Inflammatory macrophage treated with lipopolysaccharide for 1 hour (primary cell): ENCODE measurements around the gene ITLN2.
"Not testable (repeated sequence)": the region's sequence is repeated elsewhere in the genome, so short reads cannot be mapped to it uniquely, and the experiment has no call there.

Experiments used
- DNase-seq, 2 donors: peaks; one replicate each; pipeline ENCODE4 v3.0.0-alpha.2; 2020 to 2022

Gene ITLN2

GRCh38 chr1:160904783-160905616 lies 49.6 kb downstream of the ITLN2 start:
- no peak for DNase-seq

- DNase-seq = not testable (repeated sequence)
These were observed 52.4 kb downstream of the ITLN2 start for GRCh38 chr1:160902251-160902650.

GRCh38 chr1:160901768-160902167 lies 52.8 kb downstream of the ITLN2 start:
- DNase-seq = no peak

- DNase-seq = not testable (repeated sequence)
These were observed 53.9 kb downstream of the ITLN2 start for GRCh38 chr1:160900683-160901082.
